Sigmoid colon (tissue), 4 donors: Measurements from ENCODE around the gene ASH1L.

Experiments
- EP300 ChIP-seq, 4 donors: sonication (generic); formaldehyde crosslinking; IDR thresholded peaks; one replicate each; pipeline ENCODE4 v1.6.1; 2017; ENCODE audit warnings: antibody characterized with exemption in 4 of 4
- POLR2AphosphoS5 ChIP-seq, 4 donors: sonication (generic); formaldehyde crosslinking; IDR thresholded peaks; one replicate each; pipeline ENCODE4 v1.6.1; 2017; ENCODE audit warnings: antibody characterized with exemption in 4 of 4
- TF ChIP-seq, protein P1 (sequence below), 4 experiments: fragments of 450-650 bp in 3 of 4; fragments of 200-600 bp in 1 of 4; IDR thresholded peaks; one replicate each; pipeline ENCODE4 v1.5.1; 2016 to 2019; ENCODE audit warnings: antibody characterized with exemption in 4 of 4, mild to moderate bottlenecking in 3 of 4, moderate library complexity in 2 of 4

DNA sequence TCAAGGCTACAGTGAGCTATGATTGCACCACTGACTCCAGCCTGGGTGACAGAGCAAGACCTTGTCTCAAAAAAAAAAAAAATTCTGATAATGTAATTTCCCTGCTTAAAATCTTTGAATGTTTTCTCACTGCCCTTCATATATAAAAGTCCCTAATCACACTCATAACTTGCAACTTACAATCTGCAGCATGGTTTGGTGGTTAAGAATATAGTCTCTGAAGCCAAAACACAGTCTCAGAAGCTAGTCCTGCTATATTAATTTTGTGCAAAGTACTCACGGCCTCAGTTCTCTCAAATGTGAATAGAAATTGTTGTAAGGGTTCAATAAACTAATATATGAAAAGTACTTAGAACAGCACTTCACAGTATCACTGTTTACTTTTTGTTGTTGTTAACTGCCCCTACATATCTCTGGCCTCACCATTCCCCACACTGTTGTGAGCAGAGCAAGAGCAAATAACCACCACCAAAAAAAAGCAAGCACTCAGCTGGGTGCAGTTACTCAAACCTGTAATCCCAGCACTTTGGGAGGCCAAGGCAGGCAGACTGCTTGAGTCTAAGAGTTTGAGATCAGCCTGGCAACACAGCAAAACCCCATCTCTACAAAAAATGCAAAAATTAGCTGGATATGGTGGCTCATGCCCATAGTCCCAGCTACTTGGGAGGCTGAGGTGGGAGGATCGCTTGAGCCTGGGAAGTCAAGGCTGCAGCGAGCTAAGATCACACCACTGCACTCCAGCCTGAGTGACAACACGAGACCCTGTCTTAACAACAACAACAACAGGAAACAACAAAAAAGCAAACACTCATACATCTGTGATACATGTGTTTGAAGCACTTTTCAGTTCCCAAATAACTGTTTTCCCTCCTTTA is 22.4 kb downstream of the ASH1L start:
- TF ChIP-seq, protein P1, sequence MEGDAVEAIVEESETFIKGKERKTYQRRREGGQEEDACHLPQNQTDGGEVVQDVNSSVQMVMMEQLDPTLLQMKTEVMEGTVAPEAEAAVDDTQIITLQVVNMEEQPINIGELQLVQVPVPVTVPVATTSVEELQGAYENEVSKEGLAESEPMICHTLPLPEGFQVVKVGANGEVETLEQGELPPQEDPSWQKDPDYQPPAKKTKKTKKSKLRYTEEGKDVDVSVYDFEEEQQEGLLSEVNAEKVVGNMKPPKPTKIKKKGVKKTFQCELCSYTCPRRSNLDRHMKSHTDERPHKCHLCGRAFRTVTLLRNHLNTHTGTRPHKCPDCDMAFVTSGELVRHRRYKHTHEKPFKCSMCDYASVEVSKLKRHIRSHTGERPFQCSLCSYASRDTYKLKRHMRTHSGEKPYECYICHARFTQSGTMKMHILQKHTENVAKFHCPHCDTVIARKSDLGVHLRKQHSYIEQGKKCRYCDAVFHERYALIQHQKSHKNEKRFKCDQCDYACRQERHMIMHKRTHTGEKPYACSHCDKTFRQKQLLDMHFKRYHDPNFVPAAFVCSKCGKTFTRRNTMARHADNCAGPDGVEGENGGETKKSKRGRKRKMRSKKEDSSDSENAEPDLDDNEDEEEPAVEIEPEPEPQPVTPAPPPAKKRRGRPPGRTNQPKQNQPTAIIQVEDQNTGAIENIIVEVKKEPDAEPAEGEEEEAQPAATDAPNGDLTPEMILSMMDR (IDR thresholded peaks at IDR 0.05): no peak
- TF ChIP-seq POLR2AphosphoS5 (IDR thresholded peaks at IDR 0.05) (no peak), EP300 (IDR thresholded peaks at IDR 0.05) (no peak)
